NCI-H82 treated with DMSO at 0.1 percent for 48 hours (cell line): ENCODE measurements around the gene ISLR2.

Experiments used
- DNase-seq: peaks from one replicate; lab custom pipeline; 2025; ENCODE audit not compliant: unreplicated experiment; lab: John Stamatoyannopoulos, UW

The ISLR2 gene

DNA sequence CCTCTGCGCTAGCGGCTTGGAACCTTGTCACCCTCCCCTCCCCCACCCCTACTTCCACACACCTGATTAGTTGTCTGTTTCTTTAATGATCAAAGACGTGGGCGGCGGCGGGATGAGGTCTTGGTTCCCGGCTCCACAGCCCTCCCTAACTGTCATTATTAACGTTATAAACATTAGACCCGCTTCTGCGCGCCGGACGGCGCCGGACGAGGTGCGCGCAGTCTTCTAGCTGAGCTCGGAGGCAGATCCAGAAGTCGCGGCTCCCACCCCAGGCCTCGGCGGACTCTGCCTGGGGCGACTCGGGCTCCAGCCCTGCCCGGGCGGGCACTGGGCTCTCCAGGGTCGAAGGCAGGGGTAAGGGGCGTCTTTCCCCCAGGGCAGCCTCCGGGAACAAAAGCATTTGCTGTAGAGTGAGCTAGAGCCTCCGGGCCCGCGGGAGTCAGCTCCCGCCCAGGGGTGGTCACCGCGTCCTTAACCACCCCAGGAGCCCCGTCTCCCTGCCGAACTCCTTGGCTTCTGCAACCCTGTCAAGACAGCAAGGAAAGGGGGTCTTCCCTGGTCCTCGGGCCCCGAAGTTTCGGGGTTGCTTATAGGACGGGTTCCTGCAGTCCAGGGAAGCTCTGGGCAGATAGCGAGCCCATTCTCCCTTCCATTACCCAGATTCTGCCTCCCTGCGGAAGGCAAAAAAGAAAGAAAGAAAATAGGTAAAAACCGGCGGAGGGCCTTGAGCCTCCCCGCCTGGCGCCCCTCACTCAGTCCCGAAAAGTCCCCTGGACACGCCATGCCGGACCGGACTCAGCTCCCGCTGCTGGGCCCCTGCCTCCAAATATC, 2.2 kb upstream of the ISLR2 start:
- no peak for DNase-seq

DNA sequence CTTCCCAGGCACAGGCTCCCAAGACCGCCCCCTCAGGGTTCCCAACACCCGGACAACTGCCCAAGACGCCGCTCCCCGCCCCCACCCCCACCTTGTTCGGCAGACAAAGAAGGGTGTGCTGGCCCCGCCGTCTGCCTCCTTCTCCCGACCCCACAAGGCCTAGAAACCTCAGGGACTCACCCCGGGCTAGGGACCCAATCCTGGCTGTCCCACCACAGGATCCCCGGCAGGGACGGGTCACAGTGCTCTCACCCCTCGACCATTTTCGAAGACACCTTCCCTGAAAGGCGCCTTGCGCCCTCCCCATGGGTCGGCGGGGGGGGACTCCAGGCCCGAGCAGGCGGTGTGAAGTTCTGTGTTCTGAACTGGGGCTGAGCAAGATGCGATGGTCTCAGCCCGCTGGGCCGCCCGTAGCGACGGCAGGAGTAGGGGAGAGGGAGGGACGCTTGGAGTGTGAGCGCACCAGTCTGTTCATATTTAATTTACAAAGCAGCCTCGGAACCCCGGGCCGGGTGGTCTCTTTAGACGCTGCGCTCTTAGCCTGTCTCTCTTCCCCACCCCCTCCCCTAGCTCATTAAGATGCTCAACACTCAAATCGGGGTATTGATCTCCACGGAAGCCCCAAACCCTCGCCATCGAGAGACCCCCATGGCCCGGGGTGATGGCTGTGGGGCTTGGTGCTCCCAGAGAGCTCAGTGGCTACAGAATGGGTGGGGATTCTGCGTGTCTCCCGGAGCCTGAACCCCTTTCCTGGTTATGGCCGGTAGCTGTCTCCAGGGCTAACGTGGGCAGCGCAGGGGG, 1.4 kb upstream of the ISLR2 start:
- DNase-seq: no peak

DNA sequence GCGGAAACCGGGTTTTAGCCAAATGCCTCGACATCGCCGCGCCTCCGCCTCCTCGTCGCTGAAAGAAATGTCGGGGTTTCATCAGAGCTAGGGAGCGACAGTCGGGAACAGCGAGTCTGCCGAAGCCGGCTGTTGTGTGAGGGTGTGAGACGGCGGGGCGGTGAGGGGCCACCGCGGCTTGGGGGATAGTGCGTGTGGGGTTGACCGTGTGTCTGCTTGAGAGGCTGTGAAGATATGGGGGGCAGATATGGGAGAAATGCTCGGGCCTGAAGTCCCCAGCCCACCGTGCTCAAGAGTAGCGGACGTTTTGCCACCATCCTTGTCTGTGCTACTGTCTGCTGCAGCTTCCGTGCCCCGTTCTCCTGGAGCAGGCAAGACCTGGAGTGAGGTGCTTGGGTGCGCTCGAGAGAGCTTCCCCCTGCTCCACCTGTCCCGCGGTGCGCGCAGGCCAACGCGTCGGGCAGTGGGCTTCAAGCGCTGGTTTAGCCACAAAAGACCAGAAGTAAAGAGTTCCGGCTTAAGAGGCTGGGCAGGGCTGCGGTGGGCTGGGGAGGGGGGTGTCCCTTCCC, 716 bp upstream of the ISLR2 start:
- no peak for DNase-seq

DNA sequence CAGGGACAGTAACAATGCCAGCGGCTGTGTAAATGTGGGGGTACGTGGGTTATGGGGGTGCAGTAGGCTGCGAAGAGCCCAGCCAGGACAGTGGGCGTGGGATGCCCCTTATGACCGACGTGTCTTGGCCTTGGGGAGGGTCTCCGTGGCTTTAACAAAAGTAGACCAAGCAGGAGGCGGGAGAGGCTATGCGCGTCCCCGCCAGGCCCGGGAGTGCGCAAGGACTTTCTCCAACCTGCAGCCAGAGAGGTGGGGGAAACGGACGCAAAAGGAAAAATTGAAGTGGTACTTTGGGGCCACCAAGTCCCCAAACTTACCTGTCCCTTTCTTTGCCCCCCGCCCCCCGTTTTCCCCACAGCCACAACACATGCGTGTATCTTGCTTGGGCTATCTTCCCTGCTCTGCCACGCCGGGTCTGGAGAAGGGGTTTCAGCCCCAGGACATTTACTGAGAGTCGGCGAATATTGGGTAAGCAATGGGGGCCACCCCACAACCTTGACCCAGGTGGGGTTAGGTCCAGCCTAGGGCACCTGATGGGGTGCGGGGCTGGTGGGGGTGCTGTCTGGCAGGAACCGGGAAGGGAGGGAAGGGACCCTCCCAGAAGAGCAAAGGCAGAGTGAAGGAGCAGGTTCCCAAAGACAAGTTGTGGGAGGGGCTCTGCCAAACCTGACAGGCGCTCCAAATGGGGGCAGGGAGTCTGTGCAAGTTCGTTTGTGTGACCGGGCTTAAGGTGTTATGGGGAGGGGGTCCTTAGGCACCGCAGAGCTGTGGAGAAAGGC, 652 bp downstream of the ISLR2 start:
- no peak for DNase-seq

DNA sequence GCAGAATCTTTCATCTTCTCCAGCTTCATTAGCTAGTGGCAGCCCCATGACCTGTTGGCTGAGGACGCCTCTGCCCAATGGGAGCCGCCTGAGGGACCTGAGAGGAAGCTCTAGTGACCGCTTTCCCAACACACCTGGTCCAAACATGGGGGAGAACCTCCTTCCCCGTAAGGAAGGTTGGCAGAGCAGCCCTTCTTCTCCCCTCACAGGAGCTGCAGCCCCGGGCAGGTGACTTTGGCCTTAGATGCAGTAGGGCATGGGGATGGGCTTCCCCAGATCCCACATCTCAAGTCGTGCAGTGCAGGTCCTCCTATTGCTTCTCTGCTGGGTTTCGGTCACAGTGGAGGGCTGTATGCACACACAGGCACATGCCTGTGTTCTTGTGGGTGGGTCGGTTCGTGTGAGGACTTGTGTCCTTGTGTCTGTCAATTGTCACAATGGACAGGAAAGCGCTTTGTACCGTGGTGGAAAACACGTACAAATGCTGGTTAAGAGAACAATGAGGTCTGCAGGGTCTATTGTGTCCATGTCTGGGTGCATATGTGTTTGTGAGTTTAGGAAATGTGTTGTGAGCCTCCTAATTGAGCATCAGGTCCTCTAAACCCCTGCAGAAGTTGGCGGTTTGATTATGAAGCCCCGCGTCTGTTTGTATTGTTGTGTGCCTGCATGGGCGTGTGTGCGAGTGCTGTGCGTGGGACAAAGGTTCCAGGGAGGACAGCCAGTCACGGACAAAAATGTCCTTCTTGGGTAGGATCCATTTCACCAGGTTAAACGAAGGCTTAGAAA, 1.4 kb downstream of the ISLR2 start:
- DNase-seq: no peak

DNA sequence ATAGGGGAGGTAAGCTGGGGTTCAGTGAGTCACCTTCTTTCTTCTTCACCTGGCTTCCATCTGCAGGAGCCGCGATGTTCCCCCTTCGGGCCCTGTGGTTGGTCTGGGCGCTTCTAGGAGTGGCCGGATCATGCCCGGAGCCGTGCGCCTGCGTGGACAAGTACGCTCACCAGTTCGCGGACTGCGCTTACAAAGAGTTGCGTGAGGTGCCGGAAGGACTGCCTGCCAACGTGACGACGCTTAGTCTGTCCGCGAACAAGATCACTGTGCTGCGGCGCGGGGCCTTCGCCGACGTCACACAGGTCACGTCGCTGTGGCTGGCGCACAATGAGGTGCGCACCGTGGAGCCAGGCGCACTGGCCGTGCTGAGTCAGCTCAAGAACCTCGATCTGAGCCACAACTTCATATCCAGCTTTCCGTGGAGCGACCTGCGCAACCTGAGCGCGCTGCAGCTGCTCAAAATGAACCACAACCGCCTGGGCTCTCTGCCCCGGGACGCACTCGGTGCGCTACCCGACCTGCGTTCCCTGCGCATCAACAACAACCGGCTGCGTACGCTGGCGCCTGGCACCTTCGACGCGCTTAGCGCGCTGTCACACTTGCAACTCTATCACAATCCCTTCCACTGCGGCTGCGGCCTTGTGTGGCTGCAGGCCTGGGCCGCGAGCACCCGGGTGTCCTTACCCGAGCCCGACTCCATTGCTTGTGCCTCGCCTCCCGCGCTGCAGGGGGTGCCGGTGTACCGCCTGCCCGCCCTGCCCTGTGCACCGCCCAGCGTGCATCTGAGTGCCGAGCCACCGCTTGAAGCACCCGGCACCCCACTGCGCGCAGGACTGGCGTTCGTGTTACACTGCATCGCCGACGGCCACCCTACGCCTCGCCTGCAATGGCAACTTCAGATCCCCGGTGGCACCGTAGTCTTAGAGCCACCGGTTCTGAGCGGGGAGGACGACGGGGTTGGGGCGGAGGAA, 2.6 kb downstream of the ISLR2 start:
- no peak for DNase-seq

DNA sequence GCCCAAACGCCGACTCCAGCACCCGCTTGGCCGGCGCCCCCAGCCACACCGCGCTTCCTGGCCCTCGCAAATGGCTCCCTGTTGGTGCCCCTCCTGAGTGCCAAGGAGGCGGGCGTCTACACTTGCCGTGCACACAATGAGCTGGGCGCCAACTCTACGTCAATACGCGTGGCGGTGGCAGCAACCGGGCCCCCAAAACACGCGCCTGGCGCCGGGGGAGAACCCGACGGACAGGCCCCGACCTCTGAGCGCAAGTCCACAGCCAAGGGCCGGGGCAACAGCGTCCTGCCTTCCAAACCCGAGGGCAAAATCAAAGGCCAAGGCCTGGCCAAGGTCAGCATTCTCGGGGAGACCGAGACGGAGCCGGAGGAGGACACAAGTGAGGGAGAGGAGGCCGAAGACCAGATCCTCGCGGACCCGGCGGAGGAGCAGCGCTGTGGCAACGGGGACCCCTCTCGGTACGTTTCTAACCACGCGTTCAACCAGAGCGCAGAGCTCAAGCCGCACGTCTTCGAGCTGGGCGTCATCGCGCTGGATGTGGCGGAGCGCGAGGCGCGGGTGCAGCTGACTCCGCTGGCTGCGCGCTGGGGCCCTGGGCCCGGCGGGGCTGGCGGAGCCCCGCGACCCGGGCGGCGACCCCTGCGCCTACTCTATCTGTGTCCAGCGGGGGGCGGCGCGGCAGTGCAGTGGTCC, 3.5 kb downstream of the ISLR2 start:
- DNase-seq: no peak

DNA sequence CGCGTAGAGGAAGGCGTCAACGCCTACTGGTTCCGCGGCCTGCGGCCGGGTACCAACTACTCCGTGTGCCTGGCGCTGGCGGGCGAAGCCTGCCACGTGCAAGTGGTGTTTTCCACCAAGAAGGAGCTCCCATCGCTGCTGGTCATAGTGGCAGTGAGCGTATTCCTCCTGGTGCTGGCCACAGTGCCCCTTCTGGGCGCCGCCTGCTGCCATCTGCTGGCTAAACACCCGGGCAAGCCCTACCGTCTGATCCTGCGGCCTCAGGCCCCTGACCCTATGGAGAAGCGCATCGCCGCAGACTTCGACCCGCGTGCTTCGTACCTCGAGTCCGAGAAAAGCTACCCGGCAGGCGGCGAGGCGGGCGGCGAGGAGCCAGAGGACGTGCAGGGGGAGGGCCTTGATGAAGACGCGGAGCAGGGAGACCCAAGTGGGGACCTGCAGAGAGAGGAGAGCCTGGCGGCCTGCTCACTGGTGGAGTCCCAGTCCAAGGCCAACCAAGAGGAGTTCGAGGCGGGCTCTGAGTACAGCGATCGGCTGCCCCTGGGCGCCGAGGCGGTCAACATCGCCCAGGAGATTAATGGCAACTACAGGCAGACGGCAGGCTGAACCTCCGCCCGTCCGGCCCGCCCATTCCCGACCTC, 4.1 kb downstream of the ISLR2 start:
- no peak for DNase-seq

DNA sequence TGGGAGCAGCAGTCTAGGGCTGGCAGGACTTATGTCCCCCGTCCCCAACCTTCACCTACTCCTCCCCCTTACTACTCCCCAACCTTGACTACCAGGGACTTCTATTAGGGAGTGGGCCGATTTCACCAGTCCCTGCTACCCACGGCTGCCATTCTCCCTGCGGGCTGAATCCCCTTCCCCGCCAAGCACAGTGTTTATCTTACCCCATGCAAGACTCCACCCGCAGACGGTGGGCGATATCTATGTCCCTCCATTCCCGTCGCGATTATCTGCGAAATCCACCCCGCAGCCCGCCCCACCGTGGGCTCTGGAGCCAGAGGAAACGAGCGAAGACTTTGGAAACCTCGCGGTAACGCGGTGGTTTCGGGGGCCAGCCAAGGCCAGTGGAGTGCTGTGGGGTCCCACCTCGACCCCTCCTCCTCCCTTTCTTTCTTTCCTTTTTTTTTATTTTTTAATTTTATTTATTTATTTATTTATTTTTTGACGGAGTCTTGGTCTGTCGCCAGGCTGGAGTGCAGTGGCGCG, 4.7 kb downstream of the ISLR2 start:
- DNase-seq: no peak

DNA sequence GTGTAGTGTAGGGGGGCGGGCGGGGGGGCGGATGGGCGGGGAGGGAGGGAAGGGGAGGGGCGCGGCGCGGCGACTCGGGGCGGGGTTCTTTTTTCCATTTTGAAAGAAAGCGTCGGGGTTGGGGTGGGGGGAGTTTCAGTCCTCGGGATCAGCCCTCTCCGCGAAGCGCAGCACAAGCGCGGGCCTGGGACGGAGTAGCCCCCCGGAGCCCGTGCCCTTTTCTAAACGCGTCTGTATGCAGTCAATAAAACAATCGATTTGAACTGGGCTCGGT, 6.1 kb downstream of the ISLR2 start:
- no peak for DNase-seq

DNA sequence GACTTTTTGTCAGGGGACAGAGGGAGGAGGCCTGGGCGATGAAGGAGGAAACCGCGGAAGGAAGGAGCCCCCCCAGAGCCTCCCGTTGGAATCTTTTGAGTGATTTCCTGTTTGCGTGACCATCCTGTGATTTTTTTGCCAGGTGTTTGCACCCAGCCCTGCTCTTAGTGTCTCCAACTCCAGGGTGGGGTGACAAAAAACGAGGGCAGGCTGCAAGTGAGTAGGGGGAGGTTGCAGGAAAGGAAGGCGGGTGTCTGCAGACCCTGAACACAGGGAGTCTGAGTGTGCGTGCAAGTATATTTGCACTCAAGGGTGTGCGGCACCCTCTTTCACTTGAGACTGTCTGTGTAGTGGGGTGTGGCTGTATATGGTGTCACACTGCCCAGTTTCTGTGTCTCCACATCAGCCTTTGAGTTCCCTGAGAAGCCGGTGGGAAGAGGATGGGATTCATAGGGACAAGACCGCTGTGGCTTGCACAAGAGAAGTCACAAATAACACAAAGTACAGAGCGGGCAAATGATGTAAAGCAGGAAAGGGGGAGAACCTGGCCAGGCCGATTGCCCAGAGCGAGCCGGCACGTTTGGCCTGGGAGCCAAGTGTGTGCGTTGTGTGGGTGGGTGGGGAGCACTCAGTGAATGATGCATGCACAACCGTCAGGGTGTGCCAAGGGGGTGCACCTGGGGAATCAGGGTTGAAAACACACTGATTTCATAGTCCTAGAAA, 6.6 kb downstream of the ISLR2 start:
- no peak for DNase-seq

DNA sequence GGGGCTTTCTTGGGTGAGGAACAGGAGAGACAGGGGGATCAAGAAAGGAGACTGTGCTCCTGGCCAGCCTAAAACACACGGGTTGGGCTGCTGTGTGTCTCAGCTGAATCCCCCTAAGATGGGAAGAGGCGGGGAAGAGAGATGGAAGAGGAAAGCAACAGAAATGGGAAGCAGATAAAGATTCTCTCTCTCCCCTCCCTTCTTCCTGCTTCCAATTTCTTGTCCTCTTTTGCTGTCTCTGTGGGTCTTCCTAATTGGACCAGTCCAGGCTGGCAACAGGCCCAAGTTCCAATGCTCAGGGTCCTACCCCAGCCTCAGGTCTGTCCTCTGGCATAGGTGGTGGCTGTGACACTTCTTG, 7.1 kb downstream of the ISLR2 start:
- no peak for DNase-seq

DNA sequence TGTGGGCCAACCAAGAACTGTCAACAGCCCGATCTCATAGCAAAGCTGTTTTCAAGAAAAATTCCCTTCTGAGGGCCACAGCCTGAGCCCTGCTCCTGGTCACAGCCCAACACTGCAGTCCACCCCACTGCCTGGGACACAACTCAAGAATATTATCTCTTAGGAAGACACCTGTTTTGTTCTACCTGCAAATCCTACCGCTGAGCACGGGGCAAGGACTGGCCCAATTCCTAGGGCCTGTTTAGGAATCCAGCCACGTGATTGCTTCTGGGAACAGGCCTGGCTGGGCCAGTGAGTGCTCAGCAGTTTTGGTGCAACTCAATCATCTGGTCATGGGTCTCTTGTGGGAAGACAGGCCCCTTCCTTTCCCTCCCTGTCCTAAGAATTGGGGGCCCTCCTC, 8.3 kb downstream of the ISLR2 start:
- no peak for DNase-seq

DNA sequence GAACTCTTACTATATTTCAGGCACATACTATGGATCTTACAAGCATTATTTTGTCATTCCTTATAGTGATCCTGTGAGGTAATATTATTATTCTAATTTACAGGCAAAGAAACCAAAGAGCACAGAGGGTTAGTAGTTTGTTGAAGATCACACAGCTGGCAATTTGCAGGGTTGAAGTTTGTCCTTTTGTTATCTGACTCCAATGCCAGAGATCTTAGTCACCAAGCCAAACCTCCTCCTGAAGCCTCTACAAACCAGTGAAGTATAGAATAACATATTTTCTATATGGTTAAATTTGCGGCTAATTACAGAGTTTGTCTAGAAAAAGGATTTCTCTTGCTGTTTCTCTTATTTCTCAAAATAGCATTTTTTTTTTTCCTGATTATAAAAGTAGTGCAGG, 11.2 kb downstream of the ISLR2 start:
- no peak for DNase-seq

DNA sequence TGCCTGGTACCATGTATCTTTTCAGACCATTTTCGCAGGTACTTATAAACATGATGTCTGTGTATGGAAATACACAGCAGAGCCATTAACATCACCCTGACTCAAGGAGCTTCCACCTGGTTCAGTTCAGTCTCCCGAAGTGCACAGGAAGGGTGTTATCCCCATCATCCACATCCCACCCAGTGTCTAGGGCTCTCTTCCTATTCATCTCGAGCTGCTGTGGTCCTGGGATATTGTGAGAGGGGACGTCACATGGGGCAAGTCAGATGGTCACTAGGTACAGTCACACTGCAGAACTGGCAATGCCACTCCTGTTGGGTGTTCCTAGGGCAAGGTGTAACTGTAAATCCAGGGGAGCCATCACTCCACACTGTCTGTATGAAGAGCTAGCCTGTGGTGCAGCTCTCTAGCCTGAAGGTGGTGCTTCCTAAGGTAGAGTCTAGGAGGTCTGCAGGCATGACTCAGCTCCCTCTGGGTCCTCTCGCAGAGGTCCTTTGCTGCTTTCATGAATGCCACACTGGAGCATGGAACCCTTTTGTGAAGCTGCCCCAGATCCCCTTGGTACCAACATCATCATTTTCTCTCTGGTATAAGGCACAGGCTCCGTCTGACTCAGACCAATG, 13.9 kb downstream of the ISLR2 start:
- DNase-seq: no peak

DNA sequence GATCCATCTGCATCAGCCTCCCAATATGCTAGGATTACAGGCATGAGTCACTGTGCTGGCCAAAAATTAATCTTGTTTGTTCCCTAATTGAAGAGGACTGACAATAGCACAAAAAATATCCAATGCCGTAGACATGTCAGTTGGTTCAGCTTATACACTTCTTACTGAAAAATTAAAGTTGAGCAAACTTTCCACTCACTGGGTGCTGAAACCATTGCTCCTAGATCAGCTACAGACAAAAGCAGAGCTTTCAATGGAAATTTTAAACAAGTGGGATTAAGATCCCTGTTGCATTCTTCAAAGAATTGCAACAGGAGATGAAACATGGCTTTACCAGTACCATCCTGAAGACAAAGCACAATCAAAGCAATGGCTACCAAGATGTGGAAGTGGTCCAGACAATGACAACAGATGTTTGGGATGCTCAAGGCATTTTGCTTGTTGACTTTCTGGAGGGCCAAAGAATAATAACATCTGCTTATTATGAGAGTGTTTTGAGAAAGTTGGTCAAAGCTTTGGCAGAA, 16.0 kb downstream of the ISLR2 start:
- DNase-seq: no peak

DNA sequence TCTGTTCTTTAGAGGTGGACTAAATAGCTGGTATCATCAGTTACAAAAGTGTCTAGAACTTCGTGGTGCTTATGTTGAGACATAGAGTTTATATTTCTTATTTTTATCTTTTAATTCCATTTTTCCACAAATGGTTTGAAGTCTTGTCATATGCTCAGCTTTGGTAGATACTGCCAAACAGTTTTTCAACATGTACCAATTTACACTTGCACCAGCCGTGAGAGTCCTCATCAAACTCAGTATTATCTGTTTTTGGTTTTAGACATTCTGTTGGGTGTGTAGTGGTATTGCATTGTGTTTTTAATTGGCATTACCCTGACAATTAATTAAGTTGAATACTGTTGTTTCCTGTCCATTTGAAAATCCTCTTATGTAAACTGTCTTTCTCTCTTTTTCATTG, 16.7 kb downstream of the ISLR2 start:
- DNase-seq: no peak
